ENCODE results near the gene AIFM2.
"Not testable (repeated sequence)": the region's sequence is repeated elsewhere in the genome, so short reads cannot be mapped to it uniquely, and the experiment has no call there.

The AIFM2 gene

GRCh38 chr10:70123166-70123565, 9.5 kb downstream of the AIFM2 start:
- not testable (repeated sequence) for DNase-seq (ENCODE audit: low read depth)

GRCh38 chr10:70122742-70123141, 9.9 kb downstream of the AIFM2 start:
- DNase-seq (ENCODE audit: low read depth) = peak; percentile 25

DNA sequence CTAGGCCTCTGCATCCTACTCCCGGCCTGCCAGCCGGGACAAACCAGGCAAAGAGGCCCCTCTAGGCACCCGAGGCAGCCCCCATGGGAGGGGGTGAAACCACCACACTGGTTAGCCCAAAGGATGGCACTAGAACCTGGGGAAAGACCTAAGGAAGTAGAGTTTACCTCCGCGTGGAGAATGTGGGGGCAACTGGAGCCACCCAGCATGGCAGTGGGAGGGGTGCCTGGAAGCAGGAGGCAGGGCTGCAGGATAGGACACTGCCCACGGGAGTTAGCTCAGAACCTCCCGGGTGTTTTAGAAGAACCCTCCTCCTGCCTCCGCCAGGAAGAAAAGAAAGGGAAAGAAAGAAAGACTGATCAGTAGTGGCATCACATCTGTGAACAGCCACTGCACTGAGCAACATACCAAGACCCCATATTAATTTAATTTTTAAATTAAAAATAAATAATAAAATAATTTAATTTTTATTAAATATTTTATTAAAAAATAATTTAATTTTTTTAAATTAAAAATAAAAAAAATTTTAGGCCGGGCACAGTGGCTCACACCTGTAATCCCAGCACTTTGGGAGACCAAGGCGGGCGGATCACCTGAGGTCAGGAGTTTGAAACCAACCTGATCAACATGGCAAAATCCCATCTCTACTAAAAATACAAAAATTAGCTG, 11.2 kb downstream of the AIFM2 start:
- no peak for DNase-seq (ENCODE audit: low read depth)

GRCh38 chr10:70120417-70120816, 12.2 kb downstream of the AIFM2 start:
- DNase-seq (ENCODE audit: low read depth) = no peak

DNA sequence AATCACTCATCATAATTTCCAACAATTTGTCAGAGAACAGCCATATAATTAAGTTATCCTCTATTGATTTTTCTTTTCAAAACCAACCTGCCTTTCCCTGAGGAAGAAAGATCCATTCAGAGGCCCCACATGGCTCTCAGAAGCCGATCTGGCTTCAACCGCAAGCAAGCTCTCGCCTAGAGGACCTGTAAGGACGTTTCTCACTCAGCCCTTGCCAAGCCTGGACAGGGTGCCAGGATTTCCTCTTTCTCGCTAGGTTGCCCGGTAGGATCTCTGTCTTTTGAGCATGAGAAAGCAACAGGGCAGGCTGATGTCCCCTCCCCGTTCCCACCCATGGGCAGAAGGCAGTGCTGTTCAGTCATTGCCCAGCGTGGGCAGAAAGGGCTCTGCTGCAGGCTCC, 13.0 kb downstream of the AIFM2 start:
- DNase-seq (ENCODE audit: low read depth) = no peak

DNA sequence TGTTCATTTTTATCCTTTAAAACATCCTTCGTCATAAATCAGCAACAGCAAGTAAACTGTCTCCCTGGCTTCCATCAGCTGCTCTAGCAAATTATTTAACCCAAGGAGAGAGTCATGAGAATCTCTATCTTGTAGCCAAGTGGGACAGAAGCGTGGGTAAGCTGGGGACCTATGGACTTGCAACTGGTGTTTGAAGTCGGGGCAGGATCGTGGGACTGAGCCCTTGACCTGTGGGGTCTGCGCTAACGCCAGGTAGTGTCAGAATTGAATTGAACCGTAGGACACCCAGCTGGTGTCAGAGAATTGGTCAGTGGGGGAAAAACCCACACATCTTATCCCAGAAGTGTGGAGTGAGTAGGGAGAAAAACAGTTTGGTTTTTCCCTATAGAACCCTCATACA, 13.4 kb downstream of the AIFM2 start:
- no peak for DNase-seq (ENCODE audit: low read depth)

GRCh38 chr10:70118196-70118595, 14.4 kb downstream of the AIFM2 start:
- DNase-seq (ENCODE audit: low read depth) = peak; percentile 7

- no peak for DNase-seq (ENCODE audit: low read depth)
Observed at GRCh38 chr10:70117646-70118045, 15.0 kb downstream of the AIFM2 start.

GRCh38 chr10:70115948-70116682, 16.5 kb downstream of the AIFM2 start:
- peak; percentile 37 for DNase-seq (ENCODE audit: low read depth)

- no peak for DNase-seq (ENCODE audit: low read depth)
Observed at GRCh38 chr10:70114902-70115301, 17.7 kb downstream of the AIFM2 start.

- no peak for DNase-seq (ENCODE audit: low read depth)
Observed at GRCh38 chr10:70112071-70112470, 20.6 kb downstream of the AIFM2 start.

- DNase-seq (ENCODE audit: low read depth) = no peak
Observed at GRCh38 chr10:70111496-70111895, 21.1 kb downstream of the AIFM2 start.

- DNase-seq (ENCODE audit: low read depth) = no peak
Observed at GRCh38 chr10:70109064-70109729, 23.4 kb downstream of the AIFM2 start.

- no peak for DNase-seq (ENCODE audit: low read depth)
Observed at GRCh38 chr10:70106958-70107791, 25.4 kb downstream of the AIFM2 start.

DNA sequence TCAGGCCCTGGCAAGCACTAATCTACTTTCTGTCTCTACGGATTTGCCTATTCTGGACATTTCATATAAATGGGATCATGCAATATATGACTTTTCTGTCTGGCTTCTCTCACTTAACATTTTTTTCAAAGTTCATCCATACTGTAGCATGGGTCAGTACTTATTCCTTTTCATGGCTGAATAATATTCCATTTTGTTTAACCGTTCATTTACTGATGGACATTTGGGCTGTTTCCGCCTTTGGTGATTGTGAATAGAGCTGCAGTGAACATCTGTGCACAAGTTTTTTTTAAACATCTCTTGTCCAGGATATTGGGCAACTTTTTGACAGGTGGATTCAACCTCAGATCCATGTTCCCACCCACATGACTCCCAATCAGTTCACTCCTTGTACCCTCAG, 31.0 kb downstream of the AIFM2 start:
- no peak for DNase-seq (ENCODE audit: low read depth)

DNA sequence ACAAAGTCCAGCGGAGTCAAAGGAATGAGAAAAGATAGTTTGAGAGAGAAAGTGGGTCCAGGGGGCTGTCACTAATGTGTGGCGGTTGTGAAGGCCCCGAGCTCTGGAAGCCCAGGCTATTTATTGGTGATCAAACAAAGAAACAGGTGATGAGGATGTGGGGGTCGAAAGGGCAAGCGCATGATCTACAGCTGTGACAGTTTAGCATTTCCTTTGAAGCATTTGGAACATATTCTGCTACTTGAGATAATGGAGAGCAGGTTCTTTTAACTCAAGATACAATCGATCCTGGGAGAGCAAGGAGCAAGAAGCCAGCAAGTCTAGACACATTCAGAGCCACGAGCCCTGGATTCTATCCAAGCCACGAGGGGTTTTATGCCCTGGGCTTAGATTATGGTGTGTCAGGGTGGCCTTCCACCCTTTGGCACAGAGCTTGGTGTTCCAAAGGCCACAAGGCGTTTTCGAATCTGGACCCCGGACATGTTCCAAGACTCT, 31.5 kb downstream of the AIFM2 start:
- DNase-seq (ENCODE audit: low read depth) = not testable (repeated sequence)

DNA sequence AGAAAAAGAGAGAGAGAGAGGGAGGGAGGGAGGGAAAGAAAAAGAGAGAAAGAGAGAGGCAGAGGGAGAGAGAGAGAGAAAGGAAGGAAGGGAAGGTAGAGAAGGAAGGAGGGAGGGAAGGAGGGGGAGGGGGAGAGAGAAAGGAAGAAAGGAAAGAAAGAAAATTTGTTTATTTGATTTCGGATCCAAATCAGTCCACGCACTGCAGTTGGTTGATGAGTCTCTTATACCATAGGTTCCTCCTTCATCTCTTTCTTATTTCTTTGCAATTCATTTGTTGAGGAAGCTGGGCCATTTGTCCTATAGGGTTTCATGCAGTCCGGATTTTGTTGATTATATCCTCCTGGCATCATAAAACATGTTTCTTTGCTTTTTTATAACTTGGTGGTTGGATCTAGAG, 34.4 kb downstream of the AIFM2 start:
- DNase-seq (ENCODE audit: low read depth) = no peak

- DNase-seq (ENCODE audit: low read depth) = no peak
Observed at GRCh38 chr10:70097459-70097858, 35.2 kb downstream of the AIFM2 start.

- DNase-seq (ENCODE audit: low read depth) = no peak
Observed at GRCh38 chr10:70096705-70097420, 35.8 kb downstream of the AIFM2 start.

DNA sequence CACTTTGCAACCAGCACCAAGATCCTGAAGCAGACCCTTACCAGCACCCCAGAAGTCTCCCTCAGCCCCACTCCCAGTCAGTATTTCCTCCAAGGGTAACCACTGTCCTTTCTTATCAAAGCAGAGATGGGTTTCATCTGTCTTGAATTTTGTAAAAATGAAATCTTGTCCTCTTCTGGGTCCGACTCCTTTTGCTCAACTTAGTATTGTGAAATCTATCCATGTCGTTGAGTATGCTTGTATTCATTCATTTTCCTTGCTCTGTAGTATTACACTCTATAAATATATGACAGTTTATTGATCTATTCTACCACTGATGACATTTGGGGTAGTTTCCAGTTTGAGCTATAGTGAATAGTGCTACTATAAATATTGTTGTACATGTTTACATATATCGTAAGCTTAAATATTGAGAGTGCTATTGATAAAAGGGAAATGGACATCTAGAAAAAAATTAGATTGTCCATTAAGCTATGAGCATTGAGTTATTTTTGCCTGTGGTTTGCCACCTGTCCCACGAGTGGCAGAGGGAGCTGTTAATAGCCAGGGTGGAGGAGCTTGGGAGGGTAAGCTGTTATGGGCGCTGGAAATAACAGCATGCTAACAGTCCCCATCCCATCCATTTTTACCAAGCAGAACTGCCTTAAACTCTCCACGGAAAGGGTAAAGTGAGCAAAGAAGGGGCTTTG, 36.5 kb downstream of the AIFM2 start:
- no peak for DNase-seq (ENCODE audit: low read depth)

- DNase-seq (ENCODE audit: low read depth) = no peak
Observed at GRCh38 chr10:70094250-70094649, 38.4 kb downstream of the AIFM2 start.
